HEK293 (cell line): ENCODE data around the gene UNK.

Experiments used
- TF ChIP-seq, protein P1 (sequence below): fragments of 450-650 bp; formaldehyde crosslinking; IDR thresholded peaks from 2 replicates; pipeline ENCODE4 v1.5.1; 2016; ENCODE audit warnings: missing biosample characterization, missing genetic modification characterization
- TF ChIP-seq, protein P2 (sequence below): fragments of 450-650 bp; formaldehyde crosslinking; IDR thresholded peaks from 2 replicates; pipeline ENCODE4 v1.5.1; 2016; ENCODE audit warnings: missing biosample characterization, missing genetic modification characterization

DNA sequence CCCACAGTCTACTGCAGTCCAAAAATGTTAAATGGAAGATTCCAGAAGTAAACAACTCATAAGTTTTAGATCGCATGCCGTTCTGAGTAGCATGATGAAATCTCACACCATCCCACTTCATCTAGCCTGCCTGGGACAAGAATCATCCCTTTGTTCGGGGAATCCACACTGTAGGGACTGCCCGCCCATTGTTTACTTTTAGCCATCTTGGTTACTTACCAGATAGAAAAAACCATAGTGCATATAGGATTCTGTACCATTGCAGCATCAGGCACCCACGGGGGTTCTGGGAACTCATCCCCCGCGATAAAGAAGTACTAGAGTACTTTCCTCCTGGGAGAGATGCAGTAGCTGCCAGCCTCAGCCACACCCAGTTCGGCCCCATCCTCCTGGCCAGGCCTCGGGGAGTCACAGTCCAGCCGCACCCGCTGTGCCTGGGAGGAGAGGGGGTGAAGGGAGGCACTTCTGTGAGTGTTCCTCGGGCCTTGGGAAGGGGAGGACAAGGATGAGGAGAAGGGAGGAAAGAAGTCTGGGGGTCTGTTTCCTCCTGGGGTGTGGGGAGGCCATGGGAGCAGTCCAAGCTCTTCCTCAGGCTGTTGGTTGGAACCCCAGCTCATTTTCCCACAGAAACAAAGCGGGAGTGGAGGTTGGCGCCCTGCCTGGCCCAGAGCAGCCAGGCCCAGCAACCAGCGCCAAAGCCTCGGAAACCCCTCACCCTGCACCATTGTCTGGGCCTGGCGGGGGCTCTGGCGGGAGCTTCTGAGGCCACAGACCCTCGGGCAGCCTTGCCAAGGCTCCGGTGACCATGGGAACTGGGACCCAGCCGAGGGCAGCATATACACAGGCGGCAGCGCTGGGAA is 84.9 kb downstream of the UNK start:
- TF ChIP-seq, protein P1, sequence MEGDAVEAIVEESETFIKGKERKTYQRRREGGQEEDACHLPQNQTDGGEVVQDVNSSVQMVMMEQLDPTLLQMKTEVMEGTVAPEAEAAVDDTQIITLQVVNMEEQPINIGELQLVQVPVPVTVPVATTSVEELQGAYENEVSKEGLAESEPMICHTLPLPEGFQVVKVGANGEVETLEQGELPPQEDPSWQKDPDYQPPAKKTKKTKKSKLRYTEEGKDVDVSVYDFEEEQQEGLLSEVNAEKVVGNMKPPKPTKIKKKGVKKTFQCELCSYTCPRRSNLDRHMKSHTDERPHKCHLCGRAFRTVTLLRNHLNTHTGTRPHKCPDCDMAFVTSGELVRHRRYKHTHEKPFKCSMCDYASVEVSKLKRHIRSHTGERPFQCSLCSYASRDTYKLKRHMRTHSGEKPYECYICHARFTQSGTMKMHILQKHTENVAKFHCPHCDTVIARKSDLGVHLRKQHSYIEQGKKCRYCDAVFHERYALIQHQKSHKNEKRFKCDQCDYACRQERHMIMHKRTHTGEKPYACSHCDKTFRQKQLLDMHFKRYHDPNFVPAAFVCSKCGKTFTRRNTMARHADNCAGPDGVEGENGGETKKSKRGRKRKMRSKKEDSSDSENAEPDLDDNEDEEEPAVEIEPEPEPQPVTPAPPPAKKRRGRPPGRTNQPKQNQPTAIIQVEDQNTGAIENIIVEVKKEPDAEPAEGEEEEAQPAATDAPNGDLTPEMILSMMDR = no peak
- TF ChIP-seq, protein P2, sequence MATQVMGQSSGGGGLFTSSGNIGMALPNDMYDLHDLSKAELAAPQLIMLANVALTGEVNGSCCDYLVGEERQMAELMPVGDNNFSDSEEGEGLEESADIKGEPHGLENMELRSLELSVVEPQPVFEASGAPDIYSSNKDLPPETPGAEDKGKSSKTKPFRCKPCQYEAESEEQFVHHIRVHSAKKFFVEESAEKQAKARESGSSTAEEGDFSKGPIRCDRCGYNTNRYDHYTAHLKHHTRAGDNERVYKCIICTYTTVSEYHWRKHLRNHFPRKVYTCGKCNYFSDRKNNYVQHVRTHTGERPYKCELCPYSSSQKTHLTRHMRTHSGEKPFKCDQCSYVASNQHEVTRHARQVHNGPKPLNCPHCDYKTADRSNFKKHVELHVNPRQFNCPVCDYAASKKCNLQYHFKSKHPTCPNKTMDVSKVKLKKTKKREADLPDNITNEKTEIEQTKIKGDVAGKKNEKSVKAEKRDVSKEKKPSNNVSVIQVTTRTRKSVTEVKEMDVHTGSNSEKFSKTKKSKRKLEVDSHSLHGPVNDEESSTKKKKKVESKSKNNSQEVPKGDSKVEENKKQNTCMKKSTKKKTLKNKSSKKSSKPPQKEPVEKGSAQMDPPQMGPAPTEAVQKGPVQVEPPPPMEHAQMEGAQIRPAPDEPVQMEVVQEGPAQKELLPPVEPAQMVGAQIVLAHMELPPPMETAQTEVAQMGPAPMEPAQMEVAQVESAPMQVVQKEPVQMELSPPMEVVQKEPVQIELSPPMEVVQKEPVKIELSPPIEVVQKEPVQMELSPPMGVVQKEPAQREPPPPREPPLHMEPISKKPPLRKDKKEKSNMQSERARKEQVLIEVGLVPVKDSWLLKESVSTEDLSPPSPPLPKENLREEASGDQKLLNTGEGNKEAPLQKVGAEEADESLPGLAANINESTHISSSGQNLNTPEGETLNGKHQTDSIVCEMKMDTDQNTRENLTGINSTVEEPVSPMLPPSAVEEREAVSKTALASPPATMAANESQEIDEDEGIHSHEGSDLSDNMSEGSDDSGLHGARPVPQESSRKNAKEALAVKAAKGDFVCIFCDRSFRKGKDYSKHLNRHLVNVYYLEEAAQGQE (tag by site-specific recombination) = no peak
